Measurements from ENCODE around the gene SUSD4. TPM values are rescaled to one million over a fixed set of nuclear protein-coding genes. Genes with fewer than 3 reads are reported as not detected.

SUSD4 gene
- total RNA-seq, 3 donors from 2014 or later (not counting 1 experiment from before 2014, with no cell fraction given): 0.60 to 1.1 TPM; not detected in 1

DNA sequence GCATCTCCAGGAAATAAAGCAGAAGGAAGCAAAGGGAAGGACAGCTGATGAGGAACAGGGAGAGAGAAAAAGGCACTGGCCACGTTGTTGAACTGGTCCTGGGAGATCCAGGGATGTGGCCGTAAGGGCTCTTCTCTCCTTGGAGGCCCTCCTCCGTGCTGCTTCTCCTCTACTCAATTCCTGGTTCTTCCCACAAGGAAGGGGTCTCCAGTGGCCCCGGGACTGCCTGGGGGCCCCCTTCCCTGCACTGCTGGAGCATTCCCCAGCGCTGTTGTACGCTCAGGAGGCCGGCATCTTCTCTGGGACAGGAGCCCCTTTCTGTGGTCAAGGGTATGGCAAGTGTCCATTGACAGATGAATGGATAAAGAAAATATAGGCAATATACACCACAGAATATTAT, 132.4 kb downstream of the SUSD4 start:
- DNase-seq (no peak), ATAC-seq (no peak)
- no peak overlapping the region for H3K4me3 Mint-ChIP-seq
- H3K4me3 ChIP-seq (ENCODE audit: low read length): no peak overlapping the region
- H3K27me3 ChIP-seq (ENCODE audit: control insufficient read depth, insufficient read depth, low read length): no peaks in the 10 kb centered on the region
- no peak overlapping the region for H3K27ac ChIP-seq (ENCODE audit: low read length)
- H3K4me1 Mint-ChIP-seq: peaks cover 17 to 19% of the 10 kb centered on the region in 2 donors
- H3K36me3 Mint-ChIP-seq: no peaks in the 10 kb centered on the region
- no peak overlapping the region for H3K27ac Mint-ChIP-seq
- no peaks in the 10 kb centered on the region for H3K9me3 ChIP-seq (ENCODE audit: control insufficient read depth, insufficient read depth, low read length)
- TF ChIP-seq, protein P1, sequence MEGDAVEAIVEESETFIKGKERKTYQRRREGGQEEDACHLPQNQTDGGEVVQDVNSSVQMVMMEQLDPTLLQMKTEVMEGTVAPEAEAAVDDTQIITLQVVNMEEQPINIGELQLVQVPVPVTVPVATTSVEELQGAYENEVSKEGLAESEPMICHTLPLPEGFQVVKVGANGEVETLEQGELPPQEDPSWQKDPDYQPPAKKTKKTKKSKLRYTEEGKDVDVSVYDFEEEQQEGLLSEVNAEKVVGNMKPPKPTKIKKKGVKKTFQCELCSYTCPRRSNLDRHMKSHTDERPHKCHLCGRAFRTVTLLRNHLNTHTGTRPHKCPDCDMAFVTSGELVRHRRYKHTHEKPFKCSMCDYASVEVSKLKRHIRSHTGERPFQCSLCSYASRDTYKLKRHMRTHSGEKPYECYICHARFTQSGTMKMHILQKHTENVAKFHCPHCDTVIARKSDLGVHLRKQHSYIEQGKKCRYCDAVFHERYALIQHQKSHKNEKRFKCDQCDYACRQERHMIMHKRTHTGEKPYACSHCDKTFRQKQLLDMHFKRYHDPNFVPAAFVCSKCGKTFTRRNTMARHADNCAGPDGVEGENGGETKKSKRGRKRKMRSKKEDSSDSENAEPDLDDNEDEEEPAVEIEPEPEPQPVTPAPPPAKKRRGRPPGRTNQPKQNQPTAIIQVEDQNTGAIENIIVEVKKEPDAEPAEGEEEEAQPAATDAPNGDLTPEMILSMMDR (IDR thresholded peaks at IDR 0.05): no peak
- H3K36me3 ChIP-seq (ENCODE audit: control insufficient read depth, insufficient read depth, low read length): no peaks in the 10 kb centered on the region
- H3K4me1 ChIP-seq (ENCODE audit: control insufficient read depth, insufficient read depth, low read length): peaks cover 40% of the 10 kb centered on the region
- H3K9me3 Mint-ChIP-seq: no peaks in the 10 kb centered on the region
- peaks cover 12 to 19% of the 10 kb centered on the region in 2 donors for H3K27me3 Mint-ChIP-seq (ENCODE audit: low read depth in 2 of 2)
- intact Hi-C loops (cut with micrococcal nuclease): no loop called here
- WGBS (ENCODE audit: insufficient coverage): 84% methylated on average over 5 of the region's 7 CpGs

DNA sequence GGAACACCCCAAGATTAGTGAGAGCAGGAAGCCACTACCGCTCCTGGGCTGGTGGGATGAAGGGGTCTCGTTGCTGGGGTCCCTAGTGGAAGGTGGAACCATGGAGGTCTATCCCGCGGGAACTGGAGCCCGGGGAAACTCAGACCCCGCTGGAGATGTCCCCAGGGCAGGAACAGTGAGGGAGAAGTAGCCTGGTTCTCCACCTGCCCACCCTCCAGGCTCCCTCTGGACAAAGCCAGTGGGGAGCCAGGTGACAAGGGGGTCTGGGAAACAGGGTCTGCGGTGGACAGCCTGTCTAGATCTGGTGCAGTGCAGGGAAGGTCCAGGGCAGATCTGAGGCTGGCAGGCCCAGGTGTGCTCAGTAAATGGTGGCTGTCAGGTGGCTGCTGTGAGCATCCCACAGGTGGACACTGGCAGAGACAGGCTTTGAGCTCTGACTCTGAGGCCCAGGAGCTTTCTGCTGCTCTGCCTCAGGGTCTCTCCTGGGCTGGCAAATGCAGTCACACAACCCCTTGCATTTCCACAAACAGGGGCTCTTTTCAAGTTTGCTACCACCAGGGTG, 132.9 kb downstream of the SUSD4 start:
- TF ChIP-seq, protein P1 (IDR thresholded peaks at IDR 0.05): no peak

DNA sequence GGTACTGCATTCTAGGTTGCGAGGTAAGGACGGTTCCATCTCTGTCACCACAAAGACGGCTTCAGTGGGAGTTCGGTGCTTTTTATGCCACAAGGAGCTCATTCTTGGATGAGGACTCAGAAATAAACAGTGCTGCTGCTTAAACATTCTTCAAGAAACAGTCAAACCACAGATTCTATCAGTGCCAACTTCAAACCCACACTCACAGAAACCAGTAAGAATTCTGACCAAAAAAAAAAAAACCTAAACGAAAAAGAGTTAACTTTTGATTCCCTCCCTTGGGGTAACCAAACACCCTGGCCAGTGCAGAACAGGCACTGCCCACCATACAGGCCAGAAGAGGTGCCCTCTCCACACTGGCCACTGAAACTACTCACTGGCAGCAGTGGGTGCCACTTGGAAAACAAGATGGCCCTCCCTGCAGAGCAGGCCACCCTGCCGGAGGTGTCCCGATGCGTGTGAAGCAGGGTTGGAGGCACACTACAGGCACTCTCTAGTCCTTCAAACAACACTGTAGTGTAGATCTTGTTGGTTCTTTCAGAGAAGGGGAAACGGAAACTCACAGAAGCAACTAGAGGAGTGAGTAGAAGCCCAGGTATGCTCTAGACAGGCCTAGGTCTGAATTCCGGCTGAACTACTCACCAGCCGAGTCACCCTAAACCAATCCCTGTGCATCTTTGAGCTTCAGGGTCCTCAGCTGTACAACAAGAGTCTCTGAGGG, 133.7 kb downstream of the SUSD4 start:
- Mint-ChIP-seq H3K4me1 (peaks cover 17 to 19% of the 10 kb centered on the region in 2 donors), H3K27ac (no peak overlapping the region), H3K36me3 (no peaks in the 10 kb centered on the region), H3K9me3 (no peaks in the 10 kb centered on the region), H3K4me3 (peak overlapping the region; percentile 25), H3K27me3 (ENCODE audit: low read depth in 2 of 2) (peaks cover 18 to 28% of the 10 kb centered on the region in 2 donors)
- peak in 1 of 2 donors; percentile 62 for DNase-seq
- Histone ChIP-seq H3K4me1 (ENCODE audit: control insufficient read depth, insufficient read depth, low read length) (peaks cover 40% of the 10 kb centered on the region), H3K27ac (ENCODE audit: low read length) (no peak overlapping the region), H3K9me3 (ENCODE audit: control insufficient read depth, insufficient read depth, low read length) (no peaks in the 10 kb centered on the region), H3K36me3 (ENCODE audit: control insufficient read depth, insufficient read depth, low read length) (no peaks in the 10 kb centered on the region), H3K27me3 (ENCODE audit: control insufficient read depth, insufficient read depth, low read length) (no peaks in the 10 kb centered on the region), H3K4me3 (ENCODE audit: low read length) (no peak overlapping the region)
- 62% methylated on average over 11 of the region's 11 CpGs for WGBS (ENCODE audit: insufficient coverage)
- TF ChIP-seq, protein P1 (IDR thresholded peaks at IDR 0.05): no peak
- intact Hi-C loops (cut with micrococcal nuclease): no loop called here
- ATAC-seq: peak in 2 of 3 donors; percentile 29 to 48

More for the DNA sequence above, 132.9 kb downstream of the SUSD4 start:
- WGBS (ENCODE audit: insufficient coverage): 96% methylated on average over 7 of the region's 7 CpGs
- DNase-seq: no peak
- intact Hi-C loops (cut with micrococcal nuclease): no loop called here
- H3K9me3 ChIP-seq (ENCODE audit: control insufficient read depth, insufficient read depth, low read length): no peaks in the 10 kb centered on the region
- H3K36me3 Mint-ChIP-seq: no peaks in the 10 kb centered on the region
- no peak overlapping the region for H3K4me3 ChIP-seq (ENCODE audit: low read length)
- peaks cover 14 to 21% of the 10 kb centered on the region in 2 donors for H3K27me3 Mint-ChIP-seq (ENCODE audit: low read depth in 2 of 2)
- no peak overlapping the region for H3K4me3 Mint-ChIP-seq
- no peak overlapping the region for H3K27ac ChIP-seq (ENCODE audit: low read length)
- no peaks in the 10 kb centered on the region for H3K27me3 ChIP-seq (ENCODE audit: control insufficient read depth, insufficient read depth, low read length)
- no peaks in the 10 kb centered on the region for H3K36me3 ChIP-seq (ENCODE audit: control insufficient read depth, insufficient read depth, low read length)
- no peaks in the 10 kb centered on the region for H3K9me3 Mint-ChIP-seq
- ATAC-seq: no peak
- H3K27ac Mint-ChIP-seq: no peak overlapping the region
- peaks cover 40% of the 10 kb centered on the region for H3K4me1 ChIP-seq (ENCODE audit: control insufficient read depth, insufficient read depth, low read length)
- peaks cover 17 to 19% of the 10 kb centered on the region in 2 donors for H3K4me1 Mint-ChIP-seq

All from natural killer cell (primary cell).